Limb (tissue), 2 donors: ENCODE data around the gene BARHL1.
A peak's percentile ranks its signal among the peaks of the same experiment; 100 is the strongest.

Experiments used
- DNase-seq, 2 donors: peaks; one replicate each; pipeline ENCODE4 v3.0.0-alpha.2; 2016; ENCODE audit errors: extremely low spot score in 2 of 2

BARHL1 gene

DNA sequence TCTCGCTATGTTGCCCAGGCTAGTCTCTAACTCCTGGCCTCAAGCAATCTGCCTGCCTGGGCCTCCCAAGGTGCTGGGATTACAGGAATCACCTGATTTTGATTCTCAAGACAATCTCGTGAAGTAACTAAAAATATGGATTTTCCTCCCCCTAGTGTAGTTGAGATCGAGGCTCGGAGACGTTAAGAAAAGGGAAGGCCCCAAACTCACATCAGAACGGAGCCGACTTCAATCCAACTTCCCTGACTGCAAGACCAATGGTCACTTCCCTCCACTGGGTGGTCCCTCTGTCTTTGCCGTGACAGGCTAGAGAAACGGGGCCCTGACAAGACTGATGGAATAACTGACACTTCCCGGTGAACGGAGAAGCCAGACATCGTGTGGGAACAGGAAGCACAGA, 28.3 kb downstream of the BARHL1 start:
- DNase-seq = peak in 1 of 2 donors; percentile 14

DNA sequence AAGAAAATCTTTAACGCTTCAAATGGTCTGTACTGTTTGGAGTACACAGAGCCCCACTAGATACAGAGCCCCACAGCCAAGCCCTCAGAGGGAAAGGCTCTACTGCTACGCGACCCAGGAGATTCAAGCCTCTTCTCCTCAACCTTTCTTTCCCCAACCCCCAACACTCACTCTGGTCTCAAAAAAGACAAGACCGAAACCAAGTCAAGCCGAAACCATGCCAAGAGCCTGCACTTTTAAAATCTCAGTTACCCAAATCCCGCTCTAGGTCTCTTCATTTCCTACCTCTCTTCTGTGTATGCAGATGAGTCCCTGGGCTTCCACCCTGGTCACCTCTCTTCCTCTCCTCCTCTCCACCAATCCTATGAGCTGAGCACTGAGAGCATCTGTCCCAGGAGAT, 31.9 kb downstream of the BARHL1 start:
- DNase-seq = no peak

DNA sequence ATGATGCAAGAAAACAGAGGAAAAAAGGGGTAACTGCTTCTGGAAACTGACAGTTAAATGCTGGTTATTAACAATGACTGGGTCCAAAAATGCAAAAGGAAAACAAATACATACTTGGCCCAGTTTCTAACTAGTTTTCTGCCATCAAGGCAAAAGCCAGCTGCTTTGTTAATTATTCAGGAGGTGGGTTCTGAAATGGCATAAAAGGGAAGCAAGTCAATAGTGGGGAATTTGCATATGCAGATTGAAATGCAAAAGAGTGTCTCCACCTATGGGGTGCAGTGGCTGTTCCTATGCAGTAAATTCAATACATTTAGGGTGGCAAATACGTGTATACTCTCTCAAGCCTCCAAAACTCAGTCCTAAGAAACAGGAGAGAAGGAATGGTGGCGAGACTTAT, 33.4 kb downstream of the BARHL1 start:
- DNase-seq = no peak

DNA sequence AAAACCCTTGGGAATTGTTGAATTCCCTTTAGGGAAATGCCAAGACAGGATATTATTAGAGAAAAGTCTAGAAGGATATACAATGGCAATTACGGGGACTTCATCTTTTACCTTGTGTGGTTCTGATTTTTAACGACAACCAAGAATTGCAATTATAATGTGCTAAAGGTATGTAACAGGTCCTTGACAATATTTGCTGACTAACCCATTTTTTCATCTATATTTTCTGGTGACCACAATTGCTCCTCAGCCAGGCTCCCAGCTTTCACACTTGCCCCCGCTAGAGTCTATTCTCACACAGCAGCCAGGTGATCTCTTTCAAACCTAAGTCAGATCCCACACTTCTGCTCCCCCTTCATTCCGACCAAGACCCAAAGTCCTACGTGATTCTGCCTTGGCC, 34.3 kb downstream of the BARHL1 start:
- no peak for DNase-seq

DNA sequence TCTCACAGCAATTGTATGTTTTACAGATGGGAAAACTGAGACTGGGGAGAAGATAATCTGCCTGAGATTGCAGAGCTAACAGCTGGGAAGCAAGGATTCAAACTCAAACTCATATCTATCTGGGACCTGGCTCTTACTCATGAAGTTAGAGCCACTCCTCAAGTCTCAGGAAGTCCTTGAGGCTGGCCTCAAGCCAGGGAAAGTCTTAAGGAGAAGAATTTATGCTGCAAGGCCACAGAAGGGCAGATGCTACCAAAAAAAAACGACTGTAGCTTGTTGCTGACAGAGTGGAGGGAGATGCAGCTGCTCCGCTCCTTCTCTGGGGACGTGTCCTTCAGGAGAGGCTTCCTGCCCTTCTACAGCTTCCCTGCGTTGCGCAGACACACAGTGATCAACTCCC, 39.8 kb downstream of the BARHL1 start:
- DNase-seq = no peak

DNA sequence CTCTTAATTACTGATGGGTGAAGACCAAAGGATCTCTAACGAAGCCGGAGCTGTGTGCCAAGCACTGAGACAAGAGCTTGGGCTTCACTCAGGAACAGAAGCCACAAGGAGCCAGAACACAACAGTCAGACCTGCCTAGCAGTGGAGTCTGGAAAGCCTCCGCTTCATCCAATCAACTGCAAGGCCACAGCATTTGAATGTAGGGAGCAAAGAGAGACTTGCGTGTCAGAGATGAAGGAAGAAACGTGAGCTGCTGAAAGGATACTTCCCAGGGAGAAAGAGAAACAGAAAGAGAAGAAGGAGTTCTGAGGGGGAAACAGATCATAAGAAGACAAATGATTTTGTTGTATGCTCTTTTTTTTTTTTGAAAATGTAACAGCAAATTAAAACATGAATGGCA, 43.9 kb downstream of the BARHL1 start:
- DNase-seq = no peak

DNA sequence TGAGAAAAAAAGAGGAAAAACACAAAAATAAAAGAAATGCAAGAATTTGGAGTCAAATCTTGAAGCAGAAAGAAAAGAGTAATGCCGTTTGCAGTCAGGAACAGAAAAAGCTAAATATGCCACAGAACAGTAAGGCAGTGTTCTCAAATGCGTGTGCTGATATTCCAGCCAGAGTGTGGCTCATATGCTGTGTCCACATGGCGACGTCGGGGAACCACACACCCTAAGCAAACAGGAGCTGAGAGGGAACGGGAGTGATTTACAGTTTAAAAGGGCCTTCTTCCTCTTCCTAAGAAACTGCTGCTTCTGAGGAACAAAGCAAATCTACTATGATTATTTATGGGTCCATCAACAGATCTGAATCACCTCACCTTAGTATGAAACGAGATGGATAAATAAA, 44.7 kb downstream of the BARHL1 start:
- DNase-seq = no peak

DNA sequence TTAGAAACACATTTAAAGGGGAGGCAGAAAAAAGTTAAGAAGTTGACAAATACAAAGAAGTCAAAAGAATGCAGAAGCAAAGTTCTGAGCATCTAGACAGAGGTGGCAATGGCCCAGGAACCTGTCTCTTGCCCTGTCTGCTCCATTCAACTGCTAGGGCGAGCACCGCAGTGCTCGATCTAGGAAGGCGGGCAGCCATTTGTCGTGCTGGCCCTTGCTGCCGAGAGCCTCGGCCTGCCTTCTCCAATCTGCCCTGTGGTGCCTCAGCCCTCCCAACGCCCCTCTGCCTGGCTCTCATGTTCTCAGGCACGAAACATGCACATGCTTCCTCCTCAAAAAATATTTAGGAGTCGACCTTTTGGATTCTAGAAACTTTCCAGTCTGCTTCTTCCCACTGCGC, 45.2 kb downstream of the BARHL1 start:
- no peak for DNase-seq

DNA sequence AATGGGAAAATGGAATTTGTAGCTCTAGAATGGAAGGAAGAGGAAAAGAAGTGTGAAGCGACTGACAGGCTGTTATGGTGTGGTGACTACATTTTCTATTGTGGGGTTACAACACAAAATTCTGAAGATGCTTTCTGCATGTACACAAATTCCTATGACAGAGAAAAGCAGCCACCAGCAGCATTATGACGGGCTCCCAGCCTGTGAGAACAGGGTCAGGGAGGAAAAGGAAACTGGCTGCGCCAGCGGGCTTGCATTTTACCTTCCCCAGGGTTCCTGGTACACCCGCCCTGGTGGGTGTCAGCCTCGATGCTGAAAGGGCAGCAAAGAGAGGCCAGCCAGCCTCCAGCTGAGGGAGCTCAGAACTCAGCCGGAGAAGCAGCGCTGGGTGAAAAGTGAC, 46.3 kb downstream of the BARHL1 start:
- no peak for DNase-seq

DNA sequence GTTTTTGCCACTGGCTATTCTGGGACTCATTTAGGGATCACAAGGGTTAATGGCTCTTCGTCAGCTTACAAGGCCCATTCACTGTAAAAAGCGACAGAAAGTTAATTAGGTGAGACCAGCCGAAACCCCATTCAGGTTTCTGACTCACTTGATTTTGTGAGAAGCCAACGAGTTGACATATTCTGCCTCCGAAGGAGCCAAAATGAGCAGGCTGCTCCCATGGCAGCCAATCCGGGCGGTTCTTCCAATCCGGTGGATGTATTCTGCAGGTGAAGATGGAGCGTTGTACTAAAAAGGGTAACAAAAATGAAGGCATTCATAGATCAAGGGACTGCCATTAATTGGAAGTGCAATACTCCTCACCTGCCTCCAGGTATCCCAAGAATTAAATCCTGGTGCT, 47.7 kb downstream of the BARHL1 start:
- no peak for DNase-seq

DNA sequence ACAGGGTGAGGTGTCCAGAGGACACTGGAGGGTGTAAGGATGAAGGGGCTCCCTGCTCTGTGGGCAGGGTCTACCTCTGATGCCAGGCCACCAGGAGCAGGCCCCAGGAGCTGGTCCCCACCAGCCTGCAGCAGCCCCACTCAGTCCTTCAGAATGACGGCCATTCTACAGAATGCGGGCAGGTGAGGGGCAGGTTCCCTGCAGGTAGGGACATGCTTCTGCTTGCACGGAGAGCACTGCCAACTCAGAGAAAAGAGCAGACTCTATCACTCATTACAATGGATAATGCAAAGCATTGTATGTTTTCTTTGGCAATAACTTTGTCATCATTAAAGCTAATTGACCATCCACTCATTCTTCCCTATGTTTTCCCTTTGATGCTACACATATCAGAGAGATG, 48.4 kb downstream of the BARHL1 start:
- no peak for DNase-seq

DNA sequence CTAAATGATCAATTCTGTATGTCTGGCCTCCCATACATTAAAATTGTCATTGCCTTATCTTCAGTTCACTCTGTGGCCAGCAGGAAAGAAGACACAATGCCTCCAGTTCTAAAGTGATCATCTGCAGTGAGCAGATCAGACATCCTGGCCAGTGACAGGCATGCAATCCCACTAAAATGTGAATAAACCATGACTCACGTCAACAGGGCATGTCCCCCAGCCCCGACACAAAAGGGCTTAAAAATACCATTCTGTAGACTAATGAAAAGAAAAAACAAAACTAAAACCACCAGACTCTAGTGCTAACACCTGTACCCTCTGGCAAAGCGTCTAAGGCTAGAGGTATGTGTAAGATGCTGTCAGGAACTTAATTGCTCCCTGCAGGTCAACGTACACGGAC, 48.9 kb downstream of the BARHL1 start:
- no peak for DNase-seq

DNA sequence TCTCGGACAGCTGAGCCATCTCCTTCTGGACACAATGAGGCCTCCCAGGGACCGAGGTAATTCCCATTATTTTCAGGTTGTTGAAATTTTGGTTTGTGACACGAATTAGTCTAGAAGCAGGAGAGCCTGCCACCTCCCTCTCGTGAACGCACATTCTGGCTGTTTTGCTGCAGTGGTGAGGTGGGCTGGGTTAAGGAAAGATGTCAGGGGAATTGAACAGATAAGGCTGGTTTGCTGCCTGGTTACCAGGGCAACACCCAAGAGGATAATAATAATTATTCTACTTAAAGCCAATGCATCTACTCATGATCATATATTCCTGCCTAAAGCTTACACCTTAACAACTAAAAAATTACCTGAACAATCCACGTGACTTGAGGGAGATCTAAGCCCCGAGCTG, 49.3 kb downstream of the BARHL1 start:
- DNase-seq = no peak

DNA sequence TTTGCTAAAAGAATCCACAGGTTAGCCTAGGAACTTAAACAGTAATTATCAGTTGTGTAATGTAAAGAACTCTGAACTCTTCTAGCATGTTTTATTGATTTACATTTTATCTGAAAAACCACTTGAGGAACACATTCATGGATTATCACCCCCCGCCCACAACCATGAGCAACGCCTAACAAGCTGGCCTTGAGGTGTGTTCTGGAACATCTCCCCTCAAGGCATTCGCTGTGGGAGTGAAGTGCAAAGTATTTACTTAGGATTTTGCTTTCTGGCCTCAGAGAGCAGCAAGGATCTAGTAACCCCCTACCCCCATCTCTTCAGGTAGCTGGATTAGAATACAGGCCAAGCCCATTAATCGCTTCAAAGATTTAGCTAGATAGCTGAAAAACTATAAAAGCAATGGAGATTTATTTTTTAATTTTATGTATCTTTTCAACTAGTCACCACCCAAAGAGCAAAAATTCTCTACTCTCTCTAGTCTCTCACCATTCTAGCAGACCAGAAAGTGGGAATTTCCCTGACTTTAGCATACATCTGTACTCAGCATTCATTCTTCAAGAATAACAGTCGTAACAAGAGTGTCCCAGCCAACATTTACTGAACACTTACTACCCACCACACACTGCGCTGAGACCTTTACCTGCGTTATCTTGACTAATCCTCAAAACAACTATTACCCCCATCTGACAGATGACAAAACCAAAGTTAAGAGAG, 50.2 kb downstream of the BARHL1 start:
- DNase-seq = no peak

DNA sequence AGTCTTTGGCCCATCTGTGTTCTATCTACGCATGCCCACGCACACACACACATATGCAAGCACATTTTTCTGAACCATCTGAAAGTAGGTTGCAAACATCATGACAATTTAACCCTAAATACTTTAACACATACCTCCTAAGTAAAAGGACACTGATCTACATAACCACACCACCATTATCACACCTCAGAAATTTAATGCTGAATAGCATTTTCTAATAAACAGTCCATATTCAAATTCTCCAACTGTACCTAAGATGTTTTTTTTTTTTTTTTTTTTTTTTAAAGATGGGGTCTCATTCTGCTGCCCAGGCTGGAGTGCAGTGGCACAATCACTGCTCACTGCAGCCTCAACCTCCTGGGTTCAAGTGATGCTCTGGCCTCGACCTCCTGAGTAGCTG, 51.9 kb downstream of the BARHL1 start:
- no peak for DNase-seq

DNA sequence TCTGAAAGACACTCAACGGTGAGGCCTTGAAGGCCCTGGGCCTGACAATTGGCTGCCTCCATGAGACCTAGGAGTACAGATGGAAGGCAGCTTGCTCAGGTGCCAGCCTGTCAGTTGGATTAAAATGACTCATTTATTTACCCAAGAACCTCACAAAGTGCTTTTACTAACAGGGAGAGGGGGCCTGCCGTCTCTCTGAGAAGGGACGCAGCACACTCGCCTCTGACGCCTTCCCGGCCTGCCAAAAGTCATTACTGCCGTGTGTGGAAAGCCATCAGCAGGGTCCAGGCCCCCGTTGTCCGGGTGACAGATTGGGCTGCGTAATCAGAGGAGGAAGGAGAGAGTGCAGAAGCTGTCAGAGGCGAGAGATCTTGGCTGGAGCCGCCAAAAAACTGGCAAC, 54.9 kb downstream of the BARHL1 start:
- no peak for DNase-seq

DNA sequence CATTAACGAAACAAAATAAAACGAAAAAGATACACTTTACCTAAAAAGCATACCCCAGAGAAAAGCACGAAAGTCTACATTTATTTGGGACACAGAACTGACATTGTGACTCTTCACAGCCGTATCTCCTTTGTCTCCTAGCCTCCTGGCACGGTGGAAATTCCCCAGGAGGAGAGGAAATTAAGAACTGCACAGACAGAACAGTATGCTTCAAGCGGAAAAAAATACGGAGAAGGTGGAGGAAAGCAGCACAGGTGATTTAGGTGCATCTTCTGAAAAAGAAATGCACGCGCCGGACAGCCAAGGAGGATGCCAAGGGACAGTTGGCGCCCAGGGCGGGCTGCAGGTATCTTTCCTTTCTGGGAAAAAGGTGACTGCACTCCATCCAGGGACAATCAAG, 55.4 kb downstream of the BARHL1 start:
- no peak for DNase-seq

DNA sequence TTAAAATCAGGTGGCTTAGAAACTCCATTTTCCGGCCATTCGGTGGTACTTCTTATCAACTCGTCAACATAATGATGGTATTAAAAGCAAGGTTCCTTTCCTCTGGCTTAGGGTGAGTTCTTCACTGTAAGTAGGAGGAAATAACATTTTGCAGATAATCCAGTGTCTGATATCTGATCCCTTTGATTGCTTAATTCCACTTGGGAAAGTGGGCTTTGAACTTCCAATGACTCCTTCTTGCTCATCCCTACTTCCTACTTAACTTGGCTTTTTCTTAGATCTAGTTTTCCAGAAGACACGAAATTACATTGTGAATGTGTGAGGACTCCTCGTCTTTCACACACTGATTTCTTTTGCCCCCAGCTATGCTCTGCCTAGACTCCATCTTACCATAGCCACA, 55.8 kb downstream of the BARHL1 start:
- no peak for DNase-seq

DNA sequence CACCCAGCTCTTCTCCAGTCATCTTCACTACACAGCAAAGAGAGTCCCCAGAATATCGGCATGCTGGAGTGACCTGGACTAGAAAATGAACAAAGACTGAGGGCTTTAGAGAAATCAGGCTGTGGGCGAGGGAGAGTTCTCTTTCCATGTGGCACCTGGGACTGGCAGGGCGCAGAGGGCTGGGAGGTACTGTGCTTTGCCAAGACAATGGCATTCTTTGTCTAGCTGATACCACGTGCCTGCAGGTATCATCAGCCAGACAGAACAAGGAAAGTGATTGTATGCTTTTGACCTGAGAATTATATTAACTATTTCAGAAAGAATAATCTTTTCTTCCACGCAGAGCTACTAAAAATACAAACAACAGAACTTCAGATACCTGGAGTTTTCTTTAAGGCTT, 56.9 kb downstream of the BARHL1 start:
- DNase-seq = no peak
